ENCODE data around the gene CHCHD3. TPM values are rescaled to one million over a fixed set of nuclear protein-coding genes. Genes with fewer than 3 reads are reported as not detected.

Gene CHCHD3
- total and polyA plus RNA-seq, 7 donors: 61.7 to 93.4 (median 63.7) TPM

- Histone ChIP-seq H3K4me3 (no peak overlapping the region), H3K9me3 (no peaks in the 10 kb centered on the region)
Observed at GRCh38 chr7:132941905-132942304, 140.0 kb downstream of the CHCHD3 start.

GRCh38 chr7:132941428-132941827 lies 140.5 kb downstream of the CHCHD3 start:
- Histone ChIP-seq H3K27ac (no peak overlapping the region), H3K27me3 (no peaks in the 10 kb centered on the region), H3K36me3 (no peaks in the 10 kb centered on the region), H3K4me1 (no peaks in the 10 kb centered on the region), H3K9me3 (no peaks in the 10 kb centered on the region), H3K4me3 (no peak overlapping the region)
- intact Hi-C loops (cut with DNase I): no loop called here
- DNase-seq: no peak
- 74 to 78% methylated on average over 4 of the region's 4 CpGs for WGBS, 2 donors
- TF ChIP-seq POLR2A (IDR thresholded peaks at IDR 0.05) (no peak), CTCF (IDR thresholded peaks at IDR 0.05) (no peak), POLR2AphosphoS5 (IDR thresholded peaks at IDR 0.05) (no peak), EP300 (IDR thresholded peaks at IDR 0.05) (no peak)

More at GRCh38 chr7:132941905-132942304, 140.0 kb downstream of the CHCHD3 start:
- Histone ChIP-seq H3K27ac (no peak overlapping the region), H3K4me1 (no peaks in the 10 kb centered on the region), H3K27me3 (no peaks in the 10 kb centered on the region), H3K36me3 (no peaks in the 10 kb centered on the region)
- intact Hi-C loops (cut with DNase I): no loop called here
- TF ChIP-seq POLR2AphosphoS5 (IDR thresholded peaks at IDR 0.05) (no peak), EP300 (IDR thresholded peaks at IDR 0.05) (no peak), CTCF (IDR thresholded peaks at IDR 0.05) (no peak), POLR2A (IDR thresholded peaks at IDR 0.05) (no peak)
- WGBS, 2 donors: 95 to 96% methylated on average over 4 of the region's 4 CpGs
- DNase-seq: no peak

GRCh38 chr7:132940084-132940483 lies 141.8 kb downstream of the CHCHD3 start:
- Histone ChIP-seq H3K4me1 (no peaks in the 10 kb centered on the region), H3K9me3 (no peaks in the 10 kb centered on the region), H3K4me3 (no peak overlapping the region), H3K27ac (no peak overlapping the region), H3K36me3 (no peaks in the 10 kb centered on the region), H3K27me3 (no peaks in the 10 kb centered on the region)
- no peak for TF ChIP-seq POLR2AphosphoS5 (IDR thresholded peaks at IDR 0.05)
- no peak for TF ChIP-seq POLR2A (IDR thresholded peaks at IDR 0.05)
- no peak for TF ChIP-seq CTCF (IDR thresholded peaks at IDR 0.05)
- no peak for TF ChIP-seq EP300 (IDR thresholded peaks at IDR 0.05)
- intact Hi-C loops (cut with DNase I): no loop called here
- DNase-seq: no peak

- Histone ChIP-seq H3K27me3 (no peaks in the 10 kb centered on the region), H3K36me3 (no peaks in the 10 kb centered on the region), H3K27ac (no peak overlapping the region), H3K9me3 (no peaks in the 10 kb centered on the region), H3K4me3 (no peak overlapping the region), H3K4me1 (no peaks in the 10 kb centered on the region)
- TF ChIP-seq CTCF (IDR thresholded peaks at IDR 0.05) (no peak), POLR2AphosphoS5 (IDR thresholded peaks at IDR 0.05) (no peak), POLR2A (IDR thresholded peaks at IDR 0.05) (no peak), EP300 (IDR thresholded peaks at IDR 0.05) (no peak)
- intact Hi-C loops (cut with DNase I): no loop called here
- WGBS, 2 donors: 74 to 77% methylated on average over 4 of the region's 4 CpGs
- no peak for DNase-seq
Observed at GRCh38 chr7:132939495-132939894, 142.4 kb downstream of the CHCHD3 start.

- Histone ChIP-seq H3K4me1 (no peaks in the 10 kb centered on the region), H3K27ac (no peak overlapping the region), H3K4me3 (no peak overlapping the region), H3K27me3 (no peaks in the 10 kb centered on the region), H3K36me3 (no peaks in the 10 kb centered on the region), H3K9me3 (no peaks in the 10 kb centered on the region)
- TF ChIP-seq CTCF (IDR thresholded peaks at IDR 0.05) (no peak), POLR2A (IDR thresholded peaks at IDR 0.05) (no peak), POLR2AphosphoS5 (IDR thresholded peaks at IDR 0.05) (no peak), EP300 (IDR thresholded peaks at IDR 0.05) (no peak)
- intact Hi-C loops (cut with DNase I): no loop called here
- no peak for DNase-seq
Observed at GRCh38 chr7:132937286-132937685, 144.6 kb downstream of the CHCHD3 start.
